ENCODE measurements around the gene CALN1.

CALN1 gene

GRCh38 chr7:71766016-71766415, 646.1 kb downstream of the CALN1 start:
- no peak overlapping the region for H3K4me3 ChIP-seq (ENCODE audit: low read length)
- TF ChIP-seq, protein P1, sequence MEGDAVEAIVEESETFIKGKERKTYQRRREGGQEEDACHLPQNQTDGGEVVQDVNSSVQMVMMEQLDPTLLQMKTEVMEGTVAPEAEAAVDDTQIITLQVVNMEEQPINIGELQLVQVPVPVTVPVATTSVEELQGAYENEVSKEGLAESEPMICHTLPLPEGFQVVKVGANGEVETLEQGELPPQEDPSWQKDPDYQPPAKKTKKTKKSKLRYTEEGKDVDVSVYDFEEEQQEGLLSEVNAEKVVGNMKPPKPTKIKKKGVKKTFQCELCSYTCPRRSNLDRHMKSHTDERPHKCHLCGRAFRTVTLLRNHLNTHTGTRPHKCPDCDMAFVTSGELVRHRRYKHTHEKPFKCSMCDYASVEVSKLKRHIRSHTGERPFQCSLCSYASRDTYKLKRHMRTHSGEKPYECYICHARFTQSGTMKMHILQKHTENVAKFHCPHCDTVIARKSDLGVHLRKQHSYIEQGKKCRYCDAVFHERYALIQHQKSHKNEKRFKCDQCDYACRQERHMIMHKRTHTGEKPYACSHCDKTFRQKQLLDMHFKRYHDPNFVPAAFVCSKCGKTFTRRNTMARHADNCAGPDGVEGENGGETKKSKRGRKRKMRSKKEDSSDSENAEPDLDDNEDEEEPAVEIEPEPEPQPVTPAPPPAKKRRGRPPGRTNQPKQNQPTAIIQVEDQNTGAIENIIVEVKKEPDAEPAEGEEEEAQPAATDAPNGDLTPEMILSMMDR (conservative IDR thresholded peaks at IDR 0.05; ENCODE audit: low read depth, low read length) = no peak
- DNase-seq (ENCODE audit: low read depth) = no peak

DNA sequence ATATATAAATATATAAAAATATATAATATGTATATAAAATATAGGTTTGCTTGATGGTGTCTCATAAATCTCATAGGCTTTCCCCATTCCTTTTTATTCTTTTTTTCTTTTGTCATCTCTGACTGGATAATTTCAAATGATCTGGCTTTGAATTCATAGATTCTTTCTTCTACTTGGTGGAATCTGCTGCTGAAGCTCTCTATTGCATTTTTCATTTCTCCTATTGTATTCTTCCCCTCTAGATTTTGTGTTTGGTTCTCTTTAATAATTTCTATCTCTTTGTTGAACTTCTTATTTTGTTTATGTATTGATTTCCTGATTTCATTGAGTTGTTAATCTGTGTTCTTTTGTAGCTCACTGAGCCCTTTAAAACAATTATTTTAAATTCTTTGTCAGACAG, 650.8 kb downstream of the CALN1 start:
- no peak for DNase-seq (ENCODE audit: low read depth)
- TF ChIP-seq, protein P1 (conservative IDR thresholded peaks at IDR 0.05; ENCODE audit: low read depth, low read length) = no peak
- H3K4me3 ChIP-seq (ENCODE audit: low read length) = no peak overlapping the region

GRCh38 chr7:71754828-71755227, 657.3 kb downstream of the CALN1 start:
- H3K4me3 ChIP-seq (ENCODE audit: low read length) = no peak overlapping the region
- TF ChIP-seq, protein P1 (conservative IDR thresholded peaks at IDR 0.05; ENCODE audit: low read depth, low read length) = no peak
- DNase-seq (ENCODE audit: low read depth) = no peak

- TF ChIP-seq, protein P1 (conservative IDR thresholded peaks at IDR 0.05; ENCODE audit: low read depth, low read length) = no peak
- DNase-seq (ENCODE audit: low read depth) = no peak
- no peak overlapping the region for H3K4me3 ChIP-seq (ENCODE audit: low read length)
Measured at GRCh38 chr7:71753956-71754664, 658.0 kb downstream of the CALN1 start.

DNA sequence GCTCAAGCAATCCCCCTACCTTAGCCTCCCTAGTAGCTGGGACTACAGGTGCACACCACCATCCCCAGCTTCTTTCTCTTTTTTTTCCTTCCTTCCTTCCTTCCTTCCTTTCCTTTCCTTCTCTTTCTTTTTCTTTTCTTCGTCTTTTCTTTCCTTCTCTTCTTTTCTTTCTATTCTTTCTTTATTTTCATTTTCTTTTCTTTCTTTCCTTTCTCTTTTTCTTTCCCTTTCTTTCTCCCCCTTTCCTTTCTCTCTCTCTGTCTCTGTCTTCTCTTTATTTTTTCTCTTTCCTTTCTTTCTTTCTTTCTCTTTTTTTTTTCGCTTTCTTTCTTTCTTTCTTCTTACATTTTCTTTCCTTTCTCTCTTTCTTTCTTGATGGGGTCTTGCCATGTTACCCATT, 658.9 kb downstream of the CALN1 start:
- no peak overlapping the region for H3K4me3 ChIP-seq (ENCODE audit: low read length)
- DNase-seq (ENCODE audit: low read depth) = no peak
- TF ChIP-seq, protein P1 (conservative IDR thresholded peaks at IDR 0.05; ENCODE audit: low read depth, low read length) = no peak

DNA sequence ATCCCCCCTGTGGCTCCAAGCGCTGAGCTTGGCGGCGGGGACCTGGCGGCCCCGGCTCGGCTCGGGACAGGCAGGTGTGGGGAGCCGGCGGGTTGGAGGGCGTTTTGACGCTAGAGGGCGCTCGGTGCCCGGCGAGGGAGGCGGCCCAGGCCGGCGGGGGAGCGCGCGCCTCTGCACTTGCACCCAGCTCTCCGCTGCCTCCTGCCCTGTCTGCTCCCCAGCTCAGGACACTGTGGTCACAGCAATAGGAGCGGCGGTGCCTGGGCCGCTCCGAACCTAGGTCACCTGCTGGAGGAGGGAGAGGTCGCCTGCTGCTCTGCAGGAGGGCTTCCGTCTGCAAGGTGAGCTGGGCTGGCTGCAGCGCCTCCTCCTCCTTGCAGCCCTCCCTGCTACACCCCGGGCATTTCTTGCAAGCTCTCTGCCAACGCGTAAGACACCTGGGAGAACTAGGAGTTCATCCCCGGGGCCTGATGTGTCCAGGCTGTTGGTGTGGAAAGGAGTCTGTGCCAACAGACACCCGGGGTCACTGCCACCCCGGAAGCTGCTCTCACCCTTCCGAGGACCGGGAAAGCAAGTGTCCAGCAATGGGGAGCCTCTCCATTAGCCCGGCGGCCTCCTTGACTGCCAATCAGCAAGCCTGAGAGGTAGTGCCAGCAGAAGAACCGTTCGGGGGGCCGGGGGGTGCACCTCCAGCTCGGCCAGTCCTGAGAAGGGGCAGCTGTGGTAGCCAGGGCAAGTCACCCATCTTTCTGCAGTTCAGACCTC, 659.8 kb downstream of the CALN1 start:
- DNase-seq (ENCODE audit: low read depth) = no peak
- TF ChIP-seq, protein P1 (conservative IDR thresholded peaks at IDR 0.05; ENCODE audit: low read depth, low read length) = peak; percentile 43
- H3K4me3 ChIP-seq (ENCODE audit: low read length) = no peak overlapping the region

- DNase-seq (ENCODE audit: low read depth) = no peak
- TF ChIP-seq, protein P1 (conservative IDR thresholded peaks at IDR 0.05; ENCODE audit: low read depth, low read length) = no peak
- no peak overlapping the region for H3K4me3 ChIP-seq (ENCODE audit: low read length)
Measured at GRCh38 chr7:71750290-71750689, 661.8 kb downstream of the CALN1 start.

All from retinal pigment epithelial cell (primary cell).